ENCODE results near the gene NOSIP.

NOSIP gene

GRCh38 chr19:49601482-49602038 is 21.2 kb upstream of the NOSIP start:
- no peak for DNase-seq (ENCODE audit: low read depth)
- no peak overlapping the region for H3K4me3 ChIP-seq (ENCODE audit: low read depth, low read length)
- TF ChIP-seq, protein P1, sequence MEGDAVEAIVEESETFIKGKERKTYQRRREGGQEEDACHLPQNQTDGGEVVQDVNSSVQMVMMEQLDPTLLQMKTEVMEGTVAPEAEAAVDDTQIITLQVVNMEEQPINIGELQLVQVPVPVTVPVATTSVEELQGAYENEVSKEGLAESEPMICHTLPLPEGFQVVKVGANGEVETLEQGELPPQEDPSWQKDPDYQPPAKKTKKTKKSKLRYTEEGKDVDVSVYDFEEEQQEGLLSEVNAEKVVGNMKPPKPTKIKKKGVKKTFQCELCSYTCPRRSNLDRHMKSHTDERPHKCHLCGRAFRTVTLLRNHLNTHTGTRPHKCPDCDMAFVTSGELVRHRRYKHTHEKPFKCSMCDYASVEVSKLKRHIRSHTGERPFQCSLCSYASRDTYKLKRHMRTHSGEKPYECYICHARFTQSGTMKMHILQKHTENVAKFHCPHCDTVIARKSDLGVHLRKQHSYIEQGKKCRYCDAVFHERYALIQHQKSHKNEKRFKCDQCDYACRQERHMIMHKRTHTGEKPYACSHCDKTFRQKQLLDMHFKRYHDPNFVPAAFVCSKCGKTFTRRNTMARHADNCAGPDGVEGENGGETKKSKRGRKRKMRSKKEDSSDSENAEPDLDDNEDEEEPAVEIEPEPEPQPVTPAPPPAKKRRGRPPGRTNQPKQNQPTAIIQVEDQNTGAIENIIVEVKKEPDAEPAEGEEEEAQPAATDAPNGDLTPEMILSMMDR (IDR thresholded peaks at IDR 0.05; ENCODE audit: low read depth, low read length, missing control alignments): no peak

DNA sequence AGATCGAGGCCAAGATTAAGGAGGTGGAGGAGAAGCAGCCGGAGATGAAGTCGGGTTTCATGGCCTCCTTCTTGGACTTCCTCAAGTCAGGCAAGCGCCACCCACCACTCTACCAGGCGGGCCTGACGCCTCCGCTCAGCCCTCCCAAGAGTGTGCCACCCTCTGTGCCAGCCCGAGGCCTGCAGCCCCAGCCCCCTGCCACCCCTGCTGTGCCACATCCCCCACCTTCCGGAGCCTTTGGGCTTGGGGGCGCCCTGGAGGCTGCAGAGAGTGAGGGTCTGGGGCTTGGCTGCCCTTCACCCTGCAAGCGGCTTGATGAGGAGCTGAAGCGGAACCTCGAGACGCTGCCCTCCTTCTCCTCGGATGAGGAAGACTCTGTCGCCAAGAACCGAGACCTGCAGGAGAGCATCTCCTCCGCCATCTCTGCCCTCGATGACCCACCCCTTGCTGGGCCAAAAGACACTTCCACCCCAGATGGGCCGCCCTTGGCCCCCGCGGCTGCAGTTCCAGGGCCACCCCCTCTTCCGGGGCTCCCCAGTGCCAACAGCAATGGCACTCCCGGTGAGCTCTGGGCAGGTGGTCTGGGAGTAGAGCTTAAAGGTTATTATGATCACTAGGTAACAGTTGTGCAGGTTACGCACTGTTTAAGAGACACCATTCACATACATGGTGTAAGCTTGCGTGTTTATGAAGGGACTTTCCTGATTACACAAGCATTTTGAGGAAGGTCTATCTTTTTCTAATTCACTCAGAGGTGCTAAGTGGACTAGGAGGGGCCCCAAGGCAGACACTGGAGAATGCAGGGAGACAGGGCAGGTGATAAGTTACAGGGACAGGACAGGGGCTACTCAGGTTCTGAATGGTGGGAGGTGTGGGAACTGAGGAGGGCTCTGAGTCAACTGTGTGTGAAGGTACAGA is 19.3 kb upstream of the NOSIP start:
- DNase-seq (ENCODE audit: low read depth): no peak
- no peak overlapping the region for H3K4me3 ChIP-seq (ENCODE audit: low read depth, low read length)
- TF ChIP-seq, protein P1 (IDR thresholded peaks at IDR 0.05; ENCODE audit: low read depth, low read length, missing control alignments): no peak

DNA sequence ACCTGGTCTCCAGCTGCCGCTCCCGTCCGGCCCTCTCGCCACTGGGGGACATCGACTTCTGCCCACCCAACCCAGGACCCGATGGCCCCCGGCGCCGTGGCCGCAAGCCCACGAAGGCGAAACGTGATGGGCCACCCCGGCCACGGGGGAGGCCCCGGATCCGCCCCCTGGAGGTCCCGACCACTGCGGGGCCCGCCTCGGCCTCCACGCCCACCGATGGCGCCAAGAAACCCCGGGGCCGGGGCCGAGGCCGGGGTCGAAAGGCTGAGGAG is 17.3 kb upstream of the NOSIP start:
- TF ChIP-seq, protein P1 (IDR thresholded peaks at IDR 0.05; ENCODE audit: low read depth, low read length, missing control alignments): no peak
- DNase-seq (ENCODE audit: low read depth): no peak
- no peak overlapping the region for H3K4me3 ChIP-seq (ENCODE audit: low read depth, low read length)

DNA sequence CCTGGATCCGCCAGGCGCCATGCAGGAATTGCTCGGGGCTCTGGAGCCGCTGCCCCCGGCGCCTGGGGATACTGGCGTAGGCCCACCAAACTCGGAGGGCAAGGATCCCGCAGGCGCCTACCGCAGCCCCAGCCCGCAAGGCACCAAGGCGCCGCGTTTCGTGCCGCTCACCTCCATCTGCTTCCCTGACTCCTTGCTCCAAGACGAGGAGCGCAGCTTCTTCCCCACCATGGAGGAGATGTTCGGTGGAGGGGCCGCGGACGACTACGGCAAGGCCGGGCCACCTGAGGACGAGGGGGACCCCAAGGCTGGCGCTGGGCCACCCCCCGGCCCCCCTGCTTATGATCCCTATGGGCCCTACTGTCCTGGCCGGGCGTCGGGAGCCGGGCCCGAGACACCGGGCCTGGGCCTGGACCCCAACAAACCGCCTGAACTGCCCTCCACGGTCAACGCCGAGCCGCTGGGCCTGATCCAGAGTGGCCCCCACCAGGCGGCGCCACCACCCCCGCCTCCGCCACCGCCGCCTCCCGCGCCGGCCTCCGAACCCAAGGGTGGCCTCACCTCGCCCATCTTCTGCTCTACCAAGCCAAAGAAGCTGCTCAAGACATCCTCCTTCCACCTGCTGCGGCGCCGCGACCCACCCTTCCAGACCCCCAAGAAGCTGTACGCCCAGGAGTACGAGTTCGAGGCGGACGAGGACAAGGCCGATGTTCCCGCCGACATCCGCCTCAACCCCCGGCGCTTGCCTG is 16.8 kb upstream of the NOSIP start:
- DNase-seq (ENCODE audit: low read depth): no peak
- no peak overlapping the region for H3K4me3 ChIP-seq (ENCODE audit: low read depth, low read length)
- TF ChIP-seq, protein P1 (IDR thresholded peaks at IDR 0.05; ENCODE audit: low read depth, low read length, missing control alignments): no peak

- DNase-seq (ENCODE audit: low read depth): no peak
- no peak overlapping the region for H3K4me3 ChIP-seq (ENCODE audit: low read depth, low read length)
- TF ChIP-seq, protein P1 (IDR thresholded peaks at IDR 0.05; ENCODE audit: low read depth, low read length, missing control alignments): no peak
These were observed 16.1 kb upstream of the NOSIP start for GRCh38 chr19:49596407-49596806.

GRCh38 chr19:49595819-49596404 is 15.6 kb upstream of the NOSIP start:
- TF ChIP-seq, protein P1 (IDR thresholded peaks at IDR 0.05; ENCODE audit: low read depth, low read length, missing control alignments): no peak
- no peak overlapping the region for H3K4me3 ChIP-seq (ENCODE audit: low read depth, low read length)
- DNase-seq (ENCODE audit: low read depth): no peak

Measured in GM12864 (cell line).